ENCODE results near the gene ANGPTL5.
"Not testable (repeated sequence)": the region's sequence is repeated elsewhere in the genome, so short reads cannot be mapped to it uniquely, and the experiment has no call there.

ANGPTL5 gene

DNA sequence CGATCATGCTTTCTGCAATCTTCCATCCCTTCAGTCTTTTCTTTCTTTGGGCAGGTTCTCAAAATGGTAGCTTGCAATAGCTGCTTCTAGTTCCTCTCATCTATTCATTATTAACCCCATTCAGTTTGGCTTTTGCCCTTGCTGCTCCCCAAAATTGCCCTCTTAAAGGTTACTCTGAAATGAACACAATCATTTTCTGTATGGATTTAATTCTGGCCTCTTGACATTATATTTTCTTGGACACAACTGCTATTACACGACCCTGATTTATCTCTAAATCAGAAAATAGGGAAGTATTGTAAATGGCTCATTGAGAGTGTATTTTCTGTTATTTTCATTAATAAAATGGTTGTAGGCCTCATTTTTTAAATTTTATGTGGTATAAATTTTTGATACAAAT, at the start of gene ANGPTL5:
ANGPTL5 (minus strand) TSS at position 101 of the 400 bp plus-strand sequence. CDS start 8,613 bp downstream, outside the sequence.
- DNase-seq (ENCODE audit: low read depth in 3 of 3) = no peak

DNA sequence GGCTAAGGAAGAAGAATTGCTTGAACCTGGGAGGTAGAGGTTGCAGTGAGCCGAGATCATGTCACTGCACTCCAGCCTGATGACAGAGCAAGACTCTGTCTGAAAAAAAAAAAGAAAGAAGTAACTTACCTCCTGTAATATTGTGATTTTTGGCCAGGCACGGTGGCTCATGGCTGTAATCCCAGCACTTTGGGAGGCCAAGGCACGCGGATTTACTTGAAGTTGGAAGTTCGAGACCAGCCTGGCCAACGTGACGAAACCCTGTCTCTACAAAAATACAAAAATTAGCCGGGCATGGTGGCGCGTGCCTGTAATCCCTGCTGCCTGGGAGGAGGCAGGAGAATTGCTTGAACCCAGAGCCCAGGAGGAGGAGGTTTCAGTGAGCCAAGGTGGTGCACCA, 47.9 kb upstream of the ANGPTL5 start:
- DNase-seq (ENCODE audit: low read depth in 3 of 3) = not testable (repeated sequence)

DNA sequence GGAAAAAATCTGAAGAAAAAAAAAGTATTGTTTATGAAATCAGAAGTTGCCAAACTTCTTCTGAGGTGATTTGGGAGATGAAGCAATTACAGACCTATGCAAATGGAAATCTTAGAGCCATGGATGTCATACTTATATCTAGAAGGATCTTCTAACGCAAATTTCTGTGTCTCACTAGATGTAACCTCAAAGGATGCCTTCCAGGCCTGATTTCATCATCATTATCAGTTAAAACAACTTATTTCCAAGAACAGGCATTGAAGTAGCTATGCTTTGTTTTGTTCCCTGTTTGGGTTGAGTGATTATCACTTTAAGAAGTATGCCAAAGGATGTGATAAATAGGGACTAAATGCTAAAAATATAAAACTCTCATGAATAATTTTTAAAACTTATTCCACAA, 43.9 kb upstream of the ANGPTL5 start:
- no peak for DNase-seq (ENCODE audit: low read depth in 3 of 3)

GRCh38 chr11:101955701-101956100, 39.4 kb upstream of the ANGPTL5 start:
- no peak for DNase-seq (ENCODE audit: low read depth in 3 of 3)

DNA sequence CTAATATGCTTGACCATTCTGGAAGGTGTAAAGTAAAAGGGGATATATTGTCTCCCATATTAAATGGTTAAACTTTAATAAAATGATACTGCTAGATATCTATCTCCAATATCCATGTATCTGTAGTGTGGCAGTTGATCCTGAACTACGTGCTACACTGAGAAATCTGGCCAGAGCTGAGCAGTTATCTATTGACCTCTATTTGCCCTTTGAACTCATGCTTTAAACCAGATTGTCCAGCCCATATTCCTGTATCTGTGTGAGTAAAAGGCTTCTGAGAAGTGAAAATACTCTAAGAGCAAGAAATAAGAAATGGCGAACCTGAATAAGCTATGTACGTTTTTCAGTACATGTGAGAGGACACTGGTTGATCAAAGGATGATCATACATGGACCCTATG, 39.0 kb upstream of the ANGPTL5 start:
- no peak for DNase-seq (ENCODE audit: low read depth in 3 of 3)

- DNase-seq (ENCODE audit: low read depth in 3 of 3) = no peak
These were observed 33.4 kb upstream of the ANGPTL5 start for GRCh38 chr11:101949680-101950220.

- DNase-seq (ENCODE audit: low read depth in 3 of 3) = no peak
These were observed 29.1 kb upstream of the ANGPTL5 start for GRCh38 chr11:101945448-101945847.

DNA sequence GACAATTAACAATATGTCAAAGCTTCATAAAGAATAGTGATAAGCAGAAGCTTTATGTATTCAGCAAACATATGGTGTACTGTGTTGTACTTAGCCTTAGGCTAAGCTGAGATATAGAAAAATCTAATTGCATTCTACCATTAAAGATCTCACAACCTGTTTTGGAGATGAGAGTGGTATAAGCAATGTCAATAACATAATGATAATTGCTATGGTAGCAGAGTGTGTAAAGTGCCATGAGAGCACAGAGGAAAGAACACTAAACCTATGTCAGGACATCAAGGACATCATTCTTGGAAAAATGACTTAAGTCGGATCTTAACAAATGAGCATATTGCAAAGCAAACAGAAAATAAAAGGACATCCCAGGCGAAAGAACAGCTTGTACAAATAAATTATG, 28.6 kb upstream of the ANGPTL5 start:
- DNase-seq (ENCODE audit: low read depth in 3 of 3) = no peak

- DNase-seq (ENCODE audit: low read depth in 3 of 3) = no peak
These were observed 24.7 kb upstream of the ANGPTL5 start for GRCh38 chr11:101940901-101941520.

DNA sequence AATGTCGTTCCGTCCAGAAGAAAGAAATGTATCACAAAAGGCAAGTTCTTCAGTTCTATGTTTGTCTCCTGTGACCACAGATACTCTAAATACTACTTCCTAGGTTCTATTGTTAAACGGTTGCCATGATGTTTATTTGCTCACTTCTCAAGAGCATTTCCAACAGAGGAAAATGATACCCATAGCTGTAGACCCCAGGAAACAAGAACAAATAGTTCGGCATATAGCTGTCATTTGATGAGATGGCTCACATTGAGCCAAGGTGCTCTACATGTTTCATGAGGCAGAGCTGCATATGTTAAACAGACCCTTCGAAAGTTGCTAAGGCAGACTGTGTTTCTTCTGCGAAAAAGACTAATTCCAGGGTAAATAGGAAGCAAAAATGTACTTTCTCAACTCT, 15.4 kb upstream of the ANGPTL5 start:
- no peak for DNase-seq (ENCODE audit: low read depth in 3 of 3)

- no peak for DNase-seq (ENCODE audit: low read depth in 3 of 3)
These were observed 13.1 kb upstream of the ANGPTL5 start for GRCh38 chr11:101929294-101929915.

- no peak for DNase-seq (ENCODE audit: low read depth in 3 of 3)
These were observed 7.2 kb upstream of the ANGPTL5 start for GRCh38 chr11:101923554-101923953.

DNA sequence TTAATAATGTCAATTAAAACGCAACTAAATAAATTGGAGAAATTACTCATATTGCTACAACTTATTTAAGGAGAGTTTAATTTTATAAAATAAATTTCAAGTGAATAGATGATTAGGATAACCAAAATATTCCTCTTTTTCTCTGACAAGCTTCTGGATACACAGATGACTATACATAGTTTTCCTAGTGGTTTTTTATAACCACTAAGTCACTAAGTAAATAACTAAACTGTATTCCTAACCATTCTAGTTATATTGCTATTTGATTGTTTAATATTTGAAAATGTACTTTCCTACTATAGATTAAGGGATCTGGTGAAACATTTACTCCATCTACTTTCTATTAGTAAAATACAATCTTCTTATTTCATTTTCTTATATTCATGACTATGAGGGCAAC, 4.7 kb upstream of the ANGPTL5 start:
- DNase-seq (ENCODE audit: low read depth in 3 of 3) = no peak

GRCh38 chr11:101917226-101917625, 904 bp upstream of the ANGPTL5 start:
- DNase-seq (ENCODE audit: low read depth in 3 of 3) = no peak

- no peak for DNase-seq (ENCODE audit: low read depth in 3 of 3)
These were observed 481 bp downstream of the ANGPTL5 start for GRCh38 chr11:101915791-101916291.

DNA sequence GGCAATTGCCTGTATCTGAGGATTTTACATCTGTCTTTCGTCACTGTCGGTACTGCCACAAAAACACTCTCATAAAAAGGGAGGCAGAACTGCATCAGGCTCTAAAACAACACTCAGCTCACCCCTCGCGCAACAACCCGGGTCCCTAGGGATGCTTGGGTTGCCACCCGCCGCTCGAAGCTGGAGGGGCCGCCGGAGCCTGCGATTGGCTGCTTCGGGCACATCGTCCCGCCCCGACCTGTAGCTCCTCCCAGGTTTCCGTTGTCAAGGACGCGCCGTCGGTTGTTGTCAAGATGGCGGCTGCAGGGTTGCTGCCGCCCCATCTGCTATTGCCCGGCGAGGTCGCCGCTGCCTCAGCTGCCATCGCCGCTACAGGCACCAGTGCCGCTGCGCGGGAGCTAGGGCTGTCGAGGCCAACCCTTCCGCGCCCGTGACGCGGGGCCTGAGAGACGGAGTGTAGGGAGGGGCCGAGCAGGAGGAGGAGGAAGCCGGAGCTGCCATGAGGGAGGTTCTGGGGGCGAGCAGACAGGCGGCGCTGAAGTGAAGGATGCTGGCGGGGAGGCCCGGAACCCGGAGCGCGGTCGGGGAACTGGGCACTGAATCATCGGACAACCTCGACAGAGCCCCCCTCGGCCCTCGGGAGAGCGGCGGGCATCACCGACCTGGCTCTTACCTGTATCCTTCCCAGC, 1.4 kb downstream of the ANGPTL5 start, which contains the start of gene CEP126:
CEP126 (plus strand) TSS at position 273 of the 689 bp plus-strand sequence; CDS start at position 548, 275 bp downstream.
- peak; percentile 86 to 87 (median 87) for DNase-seq (ENCODE audit: low read depth in 3 of 3)

DNA sequence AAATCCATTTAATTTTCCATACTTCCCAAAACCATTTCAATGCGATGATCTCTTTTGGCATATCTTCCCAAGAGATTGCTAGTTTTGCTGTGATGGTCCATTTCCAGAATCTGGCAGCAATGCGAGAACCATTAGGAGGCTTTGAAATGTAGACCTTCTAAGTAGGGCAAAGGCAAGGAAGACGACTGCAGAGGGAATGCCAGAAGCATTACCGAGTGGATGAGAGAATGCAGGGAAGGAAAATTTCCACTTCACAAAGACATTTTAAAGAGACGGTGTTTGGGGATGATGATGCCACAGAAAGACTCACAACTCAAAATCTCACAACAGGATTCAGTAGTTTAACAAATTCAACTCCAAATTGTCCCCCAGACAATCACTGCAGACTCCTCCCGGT, 2.0 kb downstream of the ANGPTL5 start:
- DNase-seq (ENCODE audit: low read depth in 3 of 3) = no peak

DNA sequence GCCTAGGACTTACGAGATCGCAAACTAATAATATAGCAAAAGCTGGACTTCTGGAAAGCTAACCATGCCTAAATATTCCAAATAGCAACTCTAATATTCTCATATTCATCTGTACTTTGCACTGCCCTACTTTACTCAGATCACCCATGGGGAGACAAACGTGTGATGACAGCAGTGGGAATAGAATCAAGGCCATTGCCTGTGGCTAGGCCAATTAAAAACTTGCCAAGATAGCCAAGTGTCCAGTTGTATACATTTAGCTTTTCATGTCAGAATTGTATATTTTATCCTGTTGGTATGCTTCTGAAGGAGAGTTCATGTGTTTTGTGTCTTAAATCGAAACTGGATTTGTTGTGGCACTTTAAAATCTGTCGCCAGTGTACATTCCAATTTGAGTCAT, 2.7 kb downstream of the ANGPTL5 start:
- no peak for DNase-seq (ENCODE audit: low read depth in 3 of 3)

DNA sequence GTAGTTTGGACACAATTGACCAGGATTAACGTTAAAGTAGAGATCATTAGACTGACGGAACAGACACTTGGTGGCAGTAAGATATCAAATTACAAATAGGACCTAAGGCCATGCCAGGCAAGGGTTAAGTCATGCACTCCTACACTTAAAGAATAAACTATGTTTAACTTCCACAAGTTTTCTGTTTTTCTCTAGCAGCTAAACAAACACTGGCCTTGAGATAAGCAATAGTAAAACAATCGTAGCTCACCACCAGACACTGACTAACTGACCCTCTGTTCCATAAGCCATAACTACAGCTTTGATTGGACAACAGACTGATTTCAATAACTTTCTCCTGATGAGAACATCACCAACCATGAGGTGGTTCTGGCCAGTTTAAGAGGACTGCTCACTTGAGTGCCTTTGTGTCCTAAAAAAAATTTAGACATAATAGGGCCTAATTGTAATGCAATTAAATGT, 3.5 kb downstream of the ANGPTL5 start:
- no peak for DNase-seq (ENCODE audit: low read depth in 3 of 3)

- DNase-seq (ENCODE audit: low read depth in 3 of 3) = no peak
These were observed 7.2 kb downstream of the ANGPTL5 start for GRCh38 chr11:101909087-101909486.

DNA sequence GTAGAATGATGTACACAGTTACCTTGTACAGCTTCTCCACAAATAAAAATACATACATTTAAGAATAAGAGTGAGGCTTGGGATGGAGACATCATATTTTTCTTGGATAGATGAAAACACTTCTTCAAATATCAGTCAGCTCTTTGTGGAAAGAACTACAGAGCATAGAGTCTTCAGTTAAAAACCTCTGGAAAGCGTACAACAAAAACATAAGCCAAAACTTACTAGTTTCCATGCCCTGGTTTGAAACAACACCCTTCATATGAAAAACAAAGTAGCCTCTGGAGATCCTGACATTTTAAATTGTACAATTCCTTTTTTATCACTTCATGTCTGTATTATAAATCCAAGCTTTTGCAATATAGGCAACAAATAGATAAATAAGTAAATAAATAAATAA, 8.5 kb downstream of the ANGPTL5 start:
- no peak for DNase-seq (ENCODE audit: low read depth in 3 of 3)

- DNase-seq (ENCODE audit: low read depth in 3 of 3) = no peak
These were observed 21.8 kb downstream of the ANGPTL5 start for GRCh38 chr11:101894505-101894904.

Measured in stimulated activated CD4-positive, alpha-beta T cell treated with anti-CD3 and anti-CD28 coated beads, TNF-alpha, amount 100 ng/mL, for 48 hours (primary cell).